GM18502 (cell line): Measurements from ENCODE around the gene CFAP65.

Experiments
- ATAC-seq: cut with Tn5 transposase; IDR thresholded peaks from one replicate; pipeline ENCODE4 v1.9.1; 2021; ENCODE audit warnings: mild to moderate bottlenecking; ENCODE audit not compliant: unreplicated experiment, poor library complexity

The CFAP65 gene

GRCh38 chr2:219041252-219041651 lies at the start of gene CFAP65:
Gene CFAP65, minus strand, starts transcription at chr2:219041516. Its CDS starts 2,468 bp downstream, at chr2:219039048.
- ATAC-seq: no peak

GRCh38 chr2:219090436-219091299 lies 49.4 kb upstream of the CFAP65 start:
- ATAC-seq: no peak

- no peak for ATAC-seq
Measured at GRCh38 chr2:219089330-219089729, 48.0 kb upstream of the CFAP65 start.

- ATAC-seq: no peak
Measured at GRCh38 chr2:219087848-219088247, 46.5 kb upstream of the CFAP65 start.

- no peak for ATAC-seq
Measured at GRCh38 chr2:219087361-219087760, 46.0 kb upstream of the CFAP65 start.

GRCh38 chr2:219086196-219086595 lies 44.9 kb upstream of the CFAP65 start:
- ATAC-seq: no peak

GRCh38 chr2:219084791-219085190 lies 43.5 kb upstream of the CFAP65 start:
- no peak for ATAC-seq

GRCh38 chr2:219082332-219082958 lies 41.1 kb upstream of the CFAP65 start:
- ATAC-seq: no peak

GRCh38 chr2:219081701-219082331 lies 40.5 kb upstream of the CFAP65 start:
- no peak for ATAC-seq

- ATAC-seq: no peak
Measured at GRCh38 chr2:219081096-219081495, 39.8 kb upstream of the CFAP65 start.

GRCh38 chr2:219079417-219079816 lies 38.1 kb upstream of the CFAP65 start:
- ATAC-seq: no peak

- ATAC-seq: no peak
Measured at GRCh38 chr2:219078951-219079350, 37.6 kb upstream of the CFAP65 start.

GRCh38 chr2:219078126-219078525 lies 36.8 kb upstream of the CFAP65 start:
- no peak for ATAC-seq

- ATAC-seq: no peak
Measured at GRCh38 chr2:219076253-219076652, 34.9 kb upstream of the CFAP65 start.

- no peak for ATAC-seq
Measured at GRCh38 chr2:219073413-219074129, 32.3 kb upstream of the CFAP65 start.

GRCh38 chr2:219072741-219073250 lies 31.5 kb upstream of the CFAP65 start:
- no peak for ATAC-seq

- no peak for ATAC-seq
Measured at GRCh38 chr2:219071131-219071816, 30.0 kb upstream of the CFAP65 start.

GRCh38 chr2:219065484-219065883 lies 24.2 kb upstream of the CFAP65 start:
- ATAC-seq: no peak

GRCh38 chr2:219062081-219062480 lies 20.8 kb upstream of the CFAP65 start:
- ATAC-seq: no peak
